Stimulated activated naive CD8-positive, alpha-beta T cell treated with anti-CD3 and anti-CD28 coated beads, Interleukin-15, amount 100 ng/mL, for 72 hours (primary cell): ENCODE measurements around the gene FGGY.
"Not testable (repeated sequence)": the region's sequence is repeated elsewhere in the genome, so short reads cannot be mapped to it uniquely, and the experiment has no call there.

Experiments
- ATAC-seq: fragments of 150-1000 bp; cut with Tn5 transposase; 2 replicates; pipeline ENCODE4 v1.10.0; 2021; ENCODE audit warnings: mild to moderate bottlenecking, moderate library complexity
- DNase-seq, 2 donors: peaks; one replicate each; pipeline ENCODE4 v3.0.0; 2021 to 2022
- H3K27ac Mint-ChIP-seq, 2 donors: one replicate each; pipeline ENCODE4 v1.8.0; 2022; ENCODE audit warnings: mild to moderate bottlenecking in 2 of 2, mixed read lengths in 2 of 2, moderate library complexity in 2 of 2
- H3K27me3 Mint-ChIP-seq: one replicate; pipeline ENCODE4 v1.8.0; 2022; ENCODE audit warnings: mixed read lengths
- H3K4me1 Mint-ChIP-seq: one replicate; pipeline ENCODE4 v1.8.0; 2022; ENCODE audit warnings: mild to moderate bottlenecking, mixed read lengths
- H3K4me3 Mint-ChIP-seq, 2 donors: one replicate each; pipeline ENCODE4 v1.8.0; 2022; ENCODE audit warnings: mild to moderate bottlenecking in 2 of 2, mixed read lengths in 2 of 2, moderate library complexity in 1 of 2
- H3K9me3 Mint-ChIP-seq, 2 donors: one replicate each; pipeline ENCODE4 v1.8.0; 2022; ENCODE audit warnings: mixed read lengths in 2 of 2

Gene FGGY

GRCh38 chr1:59703918-59704378 is 407.1 kb downstream of the FGGY start:
- no peaks in the 10 kb centered on the region for H3K4me1 Mint-ChIP-seq
- DNase-seq (no peak), ATAC-seq (no peak)
- no peak overlapping the region for H3K27ac Mint-ChIP-seq
- H3K27me3 Mint-ChIP-seq = no peaks in the 10 kb centered on the region
- no peaks in the 10 kb centered on the region for H3K9me3 Mint-ChIP-seq
- no peak overlapping the region for H3K4me3 Mint-ChIP-seq

- DNase-seq = no peak
- Mint-ChIP-seq H3K4me1 (no peaks in the 10 kb centered on the region), H3K9me3 (no peaks in the 10 kb centered on the region), H3K4me3 (no peak overlapping the region), H3K27ac (no peak overlapping the region), H3K27me3 (no peaks in the 10 kb centered on the region)
- no peak for ATAC-seq
Measured at GRCh38 chr1:59704716-59705115, 407.8 kb downstream of the FGGY start.

GRCh38 chr1:59705466-59706302 is 408.8 kb downstream of the FGGY start:
- no peaks in the 10 kb centered on the region for H3K4me1 Mint-ChIP-seq
- no peak overlapping the region for H3K4me3 Mint-ChIP-seq
- H3K27ac Mint-ChIP-seq = peak overlapping the region in 1 of 2 donors; percentile 64
- no peak for ATAC-seq
- H3K9me3 Mint-ChIP-seq = no peaks in the 10 kb centered on the region
- no peaks in the 10 kb centered on the region for H3K27me3 Mint-ChIP-seq
- no peak for DNase-seq

DNA sequence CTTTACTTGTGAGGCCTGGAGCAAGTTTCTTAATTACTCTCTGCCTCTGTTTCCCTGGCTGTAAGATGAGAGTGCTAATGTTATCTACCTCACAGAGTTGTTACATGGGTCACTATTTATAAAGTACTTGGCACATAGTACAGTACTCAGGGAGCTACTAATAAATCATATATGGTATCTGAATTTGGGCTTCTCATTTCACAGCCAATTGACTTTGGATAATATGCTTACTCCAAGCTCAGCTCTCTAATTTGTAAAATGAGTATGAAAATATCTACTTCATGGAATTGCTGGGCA is 409.4 kb downstream of the FGGY start:
- no peak overlapping the region for H3K4me3 Mint-ChIP-seq

DNA sequence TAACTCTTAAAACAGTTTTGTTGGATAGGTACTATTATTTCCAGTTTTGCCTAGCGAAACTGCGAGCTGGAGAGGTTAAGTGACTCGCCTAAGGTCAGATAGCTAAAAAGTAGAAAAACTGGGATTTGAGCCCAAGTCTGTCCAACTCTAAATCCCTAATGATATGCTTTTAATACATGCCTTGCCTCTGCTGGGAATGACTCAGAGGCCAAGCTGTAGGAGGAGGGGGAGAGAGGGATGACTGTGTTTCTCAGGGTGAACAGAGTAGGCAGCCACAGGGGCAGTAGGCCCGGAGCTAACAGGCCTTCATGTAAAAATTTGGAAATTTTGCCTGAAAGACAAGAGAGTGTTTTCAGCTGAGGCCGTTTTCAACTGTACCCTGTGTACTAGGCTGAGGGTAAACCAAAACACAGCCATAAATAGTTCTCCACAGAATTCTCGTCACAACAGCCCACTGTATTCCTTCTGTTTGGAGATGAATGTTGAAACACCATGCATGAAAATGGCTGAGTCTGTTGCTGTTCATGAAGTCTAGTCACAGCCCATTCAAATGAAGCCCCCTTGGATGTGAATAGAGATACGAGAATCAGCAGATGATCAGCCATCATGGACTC is 410.4 kb downstream of the FGGY start:
- Mint-ChIP-seq H3K9me3 (no peaks in the 10 kb centered on the region), H3K4me3 (no peak overlapping the region), H3K27me3 (no peaks in the 10 kb centered on the region), H3K4me1 (no peaks in the 10 kb centered on the region), H3K27ac (peak overlapping the region in 1 of 2 donors; percentile 43)
- DNase-seq (no peak), ATAC-seq (no peak)

More for the DNA sequence above, 409.4 kb downstream of the FGGY start:
- DNase-seq (no peak), ATAC-seq (no peak)
- Mint-ChIP-seq H3K9me3 (no peaks in the 10 kb centered on the region), H3K27me3 (no peaks in the 10 kb centered on the region), H3K4me1 (no peaks in the 10 kb centered on the region), H3K27ac (no peak overlapping the region)

- DNase-seq (no peak), ATAC-seq (no peak)
- Mint-ChIP-seq H3K27ac (no peak overlapping the region), H3K27me3 (no peaks in the 10 kb centered on the region), H3K4me1 (no peaks in the 10 kb centered on the region), H3K4me3 (no peak overlapping the region), H3K9me3 (no peaks in the 10 kb centered on the region)
Measured at GRCh38 chr1:59709333-59709732, 412.4 kb downstream of the FGGY start.

- not testable (repeated sequence) for ATAC-seq, H3K27me3 Mint-ChIP-seq, H3K4me3 Mint-ChIP-seq, H3K27ac Mint-ChIP-seq, H3K4me1 Mint-ChIP-seq, DNase-seq, H3K9me3 Mint-ChIP-seq
Measured at GRCh38 chr1:59710920-59711319, 414.0 kb downstream of the FGGY start.

GRCh38 chr1:59714219-59714618 is 417.3 kb downstream of the FGGY start:
- no peaks in the 10 kb centered on the region for H3K27me3 Mint-ChIP-seq
- no peaks in the 10 kb centered on the region for H3K9me3 Mint-ChIP-seq
- H3K27ac Mint-ChIP-seq = no peak overlapping the region
- no peaks in the 10 kb centered on the region for H3K4me1 Mint-ChIP-seq
- no peak overlapping the region for H3K4me3 Mint-ChIP-seq
- no peak for ATAC-seq
- DNase-seq = no peak

- no peak overlapping the region for H3K27ac Mint-ChIP-seq
- no peak for ATAC-seq
- DNase-seq = no peak
- no peaks in the 10 kb centered on the region for H3K27me3 Mint-ChIP-seq
- H3K4me3 Mint-ChIP-seq = no peak overlapping the region
- no peaks in the 10 kb centered on the region for H3K4me1 Mint-ChIP-seq
- H3K9me3 Mint-ChIP-seq = no peaks in the 10 kb centered on the region
Measured at GRCh38 chr1:59714966-59715365, 418.1 kb downstream of the FGGY start.

GRCh38 chr1:59716832-59717231 is 419.9 kb downstream of the FGGY start:
- H3K4me1 Mint-ChIP-seq = no peaks in the 10 kb centered on the region
- no peaks in the 10 kb centered on the region for H3K9me3 Mint-ChIP-seq
- ATAC-seq (no peak), DNase-seq (no peak)
- no peaks in the 10 kb centered on the region for H3K27me3 Mint-ChIP-seq
- H3K27ac Mint-ChIP-seq = no peak overlapping the region
- no peak overlapping the region for H3K4me3 Mint-ChIP-seq

DNA sequence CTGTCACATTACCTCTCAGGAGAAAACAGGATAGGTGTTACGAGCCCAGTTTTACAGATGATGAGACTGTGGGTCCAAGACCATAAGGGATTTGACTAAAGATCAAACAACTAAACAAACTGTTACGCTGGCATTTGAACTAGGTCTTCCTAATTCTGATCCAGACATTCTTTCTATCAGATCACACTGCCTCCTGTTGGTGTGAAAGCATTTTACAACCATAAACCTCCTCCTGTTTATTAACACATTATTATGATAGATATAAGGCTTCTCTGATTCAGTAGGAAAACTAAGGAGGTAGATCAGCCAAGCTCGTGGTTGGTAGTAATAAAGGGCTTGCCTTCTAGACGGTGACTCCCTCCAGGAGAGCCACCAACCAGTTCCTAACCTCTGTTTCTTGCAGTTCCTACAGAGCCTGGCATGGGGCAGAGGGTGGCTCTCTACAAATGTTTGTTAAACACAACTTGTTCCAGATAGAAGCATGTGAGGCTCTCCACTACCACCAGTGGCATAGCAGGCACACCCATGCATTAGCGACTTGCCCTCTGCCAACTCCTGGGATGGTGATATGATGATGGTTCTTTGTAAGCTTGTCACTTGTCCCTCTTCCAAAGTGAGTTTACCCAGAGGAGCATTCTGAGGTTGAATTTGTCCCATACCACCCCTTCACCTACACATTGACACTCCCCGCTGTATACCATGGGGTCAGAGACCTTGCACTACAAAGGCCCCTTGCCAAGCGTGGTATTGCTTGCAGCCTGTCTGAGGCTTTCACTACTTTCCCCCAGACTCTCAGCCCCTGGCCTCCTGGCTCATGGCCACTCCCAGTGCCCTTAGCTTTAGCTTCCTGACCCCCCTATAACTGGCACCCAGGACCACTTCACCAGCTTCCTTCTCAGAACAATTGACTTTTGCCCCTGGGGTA is 421.4 kb downstream of the FGGY start:
- ATAC-seq (no peak), DNase-seq (no peak)
- Mint-ChIP-seq H3K9me3 (no peaks in the 10 kb centered on the region), H3K27ac (peak overlapping the region in 1 of 2 donors; percentile 61), H3K4me3 (no peak overlapping the region), H3K27me3 (no peaks in the 10 kb centered on the region), H3K4me1 (no peaks in the 10 kb centered on the region)

DNA sequence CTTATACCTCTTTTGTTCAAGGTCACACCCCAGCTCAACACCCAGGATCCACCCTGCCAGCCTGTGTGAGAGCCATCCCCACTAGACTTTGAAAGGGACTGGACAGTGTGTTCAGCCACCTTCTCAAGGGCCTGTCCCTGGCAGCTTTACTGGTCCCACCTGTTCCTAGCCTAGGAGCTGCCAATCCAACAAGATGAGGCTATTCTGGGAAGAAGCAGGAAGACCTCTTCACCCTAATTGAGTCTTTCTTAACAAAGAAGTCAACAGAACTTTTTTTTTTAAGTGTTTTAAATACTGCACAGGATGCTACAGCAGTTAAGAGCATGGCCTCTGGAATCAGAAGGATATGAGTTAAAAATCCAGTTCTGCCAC is 422.1 kb downstream of the FGGY start:
- Mint-ChIP-seq H3K4me3 (no peak overlapping the region), H3K27me3 (no peaks in the 10 kb centered on the region), H3K9me3 (no peaks in the 10 kb centered on the region), H3K4me1 (no peaks in the 10 kb centered on the region), H3K27ac (peak overlapping the region in 1 of 2 donors; percentile 61)
- ATAC-seq = no peak
- no peak for DNase-seq

DNA sequence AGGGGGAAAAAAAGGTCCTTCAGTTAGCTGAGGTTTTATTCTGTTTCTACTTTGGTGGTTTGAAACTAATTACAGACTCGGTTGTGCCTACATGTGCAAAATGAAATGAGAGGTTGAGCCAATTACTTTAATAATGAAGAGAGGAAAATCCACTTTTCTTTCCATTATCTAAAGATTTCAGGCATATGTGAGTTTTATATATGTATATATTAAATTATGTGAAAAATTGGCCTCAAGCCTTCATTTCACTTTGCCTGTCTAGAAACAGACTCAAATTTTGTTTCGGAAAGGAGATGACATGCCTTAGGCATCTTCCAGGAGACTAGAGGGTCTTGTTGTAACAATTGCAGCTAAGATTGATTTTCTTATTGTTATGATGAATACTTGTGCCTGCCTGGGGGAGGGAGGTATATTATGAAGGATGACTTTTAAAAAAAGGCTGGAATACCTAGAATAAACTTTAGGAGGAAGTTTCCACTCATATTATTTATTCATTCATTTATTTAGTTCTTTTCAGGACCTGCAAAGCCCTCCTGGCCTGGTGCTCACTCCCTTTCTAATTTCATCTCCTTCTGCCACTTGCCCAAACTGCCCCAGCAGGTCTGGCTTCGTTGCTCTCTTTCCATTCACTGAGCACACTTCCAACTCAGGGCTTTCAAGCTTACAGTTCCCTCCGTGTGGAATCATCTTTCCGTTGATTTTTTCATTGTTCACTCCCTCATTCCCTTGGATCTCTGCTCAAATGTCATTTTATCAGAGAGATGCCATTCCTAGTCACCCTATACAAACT is 423.6 kb downstream of the FGGY start:
- Mint-ChIP-seq H3K4me1 (no peaks in the 10 kb centered on the region), H3K4me3 (no peak overlapping the region), H3K27me3 (no peaks in the 10 kb centered on the region), H3K27ac (no peak overlapping the region), H3K9me3 (no peaks in the 10 kb centered on the region)
- ATAC-seq (no peak), DNase-seq (no peak)

- Mint-ChIP-seq H3K9me3 (peaks cover 2 to 4% of the 10 kb centered on the region in 2 donors), H3K27me3 (no peaks in the 10 kb centered on the region)
- DNase-seq = no peak
Measured at GRCh38 chr1:59730302-59730701, 433.4 kb downstream of the FGGY start.

More at GRCh38 chr1:59730302-59730701, 433.4 kb downstream of the FGGY start:
- H3K4me3 Mint-ChIP-seq = peak overlapping the region in 1 of 2 donors; percentile 56
- ATAC-seq = no peak
- no peak overlapping the region for H3K27ac Mint-ChIP-seq
- H3K4me1 Mint-ChIP-seq = peaks cover 24% of the 10 kb centered on the region
